A673 (cell line): ENCODE results near the gene MFAP3L. TPM values are rescaled to one million over a fixed set of nuclear protein-coding genes. Genes with fewer than 3 reads are reported as not detected.

Source experiments
- BruUV-seq: library from RNA; stranded (reverse); fragments of 400-500 nt; replicated peaks from 2 replicates; lab custom pipeline; 2021; lab: Mats Ljungman, UMichigan
- CTCF ChIA-PET: fragments of 300-600 bp; sonication (Branson Sonifier 250); formaldehyde crosslinking; loops from one replicate; lab custom pipeline; 2022; ENCODE audit warnings: antibody characterized with exemption; lab: Charles Lee
- POLR2A ChIA-PET: fragments of 300-600 bp; sonication (Branson Sonifier 250); formaldehyde crosslinking; loops from one replicate; lab custom pipeline; 2022; ENCODE audit warnings: antibody characterized with exemption; ENCODE audit not compliant: low non-redundant PET; lab: Charles Lee
- DNase-seq: peaks from one replicate; pipeline ENCODE4 v3.0.0-alpha.2; 2015; ENCODE audit warnings: low spot score
- H3K27ac ChIP-seq: fragments of 200-600 bp; sonication (generic); 2 replicates; pipeline ENCODE4 v1.5.1; 2016; ENCODE audit warnings: mixed run types, low read depth, mild to moderate bottlenecking, mixed read lengths, antibody characterized with exemption, low read length; ENCODE audit not compliant: poor library complexity, severe bottlenecking
- H3K27me3 ChIP-seq: fragments of 200-600 bp; sonication (generic); replicated peaks from 2 replicates; pipeline ENCODE4 v1.6.1; 2017; ENCODE audit warnings: mixed run types, low read depth, mild to moderate bottlenecking, mixed read lengths, antibody characterized with exemption, low read length; ENCODE audit not compliant: insufficient read depth, poor library complexity
- H3K36me3 ChIP-seq: fragments of 200-600 bp; sonication (generic); 2 replicates; pipeline ENCODE4 v1.6.1; 2016; ENCODE audit warnings: mixed run types, mild to moderate bottlenecking, mixed read lengths, antibody characterized with exemption, low read length; ENCODE audit not compliant: insufficient read depth, poor library complexity, severe bottlenecking
- H3K4me1 ChIP-seq: fragments of 200-600 bp; sonication (generic); 2 replicates; pipeline ENCODE4 v1.6.1; 2017; ENCODE audit warnings: mixed run types, mild to moderate bottlenecking, mixed read lengths, antibody characterized with exemption, low read length; ENCODE audit not compliant: insufficient read depth, poor library complexity, severe bottlenecking
- H3K4me3 ChIP-seq: fragments of 200-600 bp; sonication (generic); 2 replicates; pipeline ENCODE4 v1.5.1; 2016; ENCODE audit warnings: low read depth, mixed run types, mild to moderate bottlenecking, mixed read lengths, low read length; ENCODE audit not compliant: poor library complexity, severe bottlenecking
- H3K9me3 ChIP-seq: fragments of 200-600 bp; sonication (generic); 2 replicates; pipeline ENCODE4 v1.6.1; 2016; ENCODE audit warnings: mixed run types, low read depth, mild to moderate bottlenecking, mixed read lengths, antibody characterized with exemption, low read length; ENCODE audit not compliant: poor library complexity, severe bottlenecking
- EZH2 ChIP-seq: fragments of 200-600 bp; sonication (generic); IDR thresholded peaks from 2 replicates; pipeline ENCODE4 v1.6.1; 2017; ENCODE audit warnings: borderline replicate concordance, low read depth, mild to moderate bottlenecking, mixed read lengths, antibody characterized with exemption, low read length; ENCODE audit not compliant: poor library complexity, severe bottlenecking
- intact Hi-C: fragments of 100-400 bp; cut with micrococcal nuclease; formaldehyde crosslinking; loops from one replicate; pipeline ENCODE4 v1.10.0; 2022; ENCODE audit not compliant: unreplicated experiment
- total RNA-seq: library from RNA; stranded (reverse); gene quantifications from 2 replicates; pipeline ENCODE4 v1.2.3, GENCODE V29; 2021
- TF ChIP-seq, protein P1 (sequence below): fragments of 300-800, 200-600 bp; sonication (generic); conservative IDR thresholded peaks from 2 replicates; pipeline ENCODE4 v1.5.1; 2017; ENCODE audit warnings: low read depth, mild to moderate bottlenecking, antibody characterized with exemption, low read length, moderate library complexity, mixed read lengths

The MFAP3L gene
- total RNA-seq, 1 experiment from 2014 or later = 7.6 TPM

DNA sequence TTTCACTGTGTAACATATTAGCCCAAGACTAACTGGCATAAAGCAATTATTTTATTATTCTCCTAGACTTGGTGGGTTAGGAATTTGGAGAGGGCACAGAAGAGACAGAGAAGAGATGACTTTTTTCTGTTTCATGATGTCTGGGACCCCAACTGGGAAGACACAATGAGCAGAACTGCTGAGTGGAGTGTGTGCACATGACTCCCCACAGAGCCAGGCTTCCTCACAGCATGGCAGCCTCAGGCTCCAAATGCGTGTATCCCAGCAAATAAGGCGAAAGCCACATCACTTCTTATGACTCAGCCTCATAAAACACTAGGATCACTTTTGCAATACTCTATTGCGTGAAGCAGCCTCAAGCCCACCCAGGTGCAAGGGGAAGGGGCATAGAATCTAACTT is 68.4 kb downstream of the MFAP3L start:
- intact Hi-C loops = no loop called here
- TF ChIP-seq, protein P1, sequence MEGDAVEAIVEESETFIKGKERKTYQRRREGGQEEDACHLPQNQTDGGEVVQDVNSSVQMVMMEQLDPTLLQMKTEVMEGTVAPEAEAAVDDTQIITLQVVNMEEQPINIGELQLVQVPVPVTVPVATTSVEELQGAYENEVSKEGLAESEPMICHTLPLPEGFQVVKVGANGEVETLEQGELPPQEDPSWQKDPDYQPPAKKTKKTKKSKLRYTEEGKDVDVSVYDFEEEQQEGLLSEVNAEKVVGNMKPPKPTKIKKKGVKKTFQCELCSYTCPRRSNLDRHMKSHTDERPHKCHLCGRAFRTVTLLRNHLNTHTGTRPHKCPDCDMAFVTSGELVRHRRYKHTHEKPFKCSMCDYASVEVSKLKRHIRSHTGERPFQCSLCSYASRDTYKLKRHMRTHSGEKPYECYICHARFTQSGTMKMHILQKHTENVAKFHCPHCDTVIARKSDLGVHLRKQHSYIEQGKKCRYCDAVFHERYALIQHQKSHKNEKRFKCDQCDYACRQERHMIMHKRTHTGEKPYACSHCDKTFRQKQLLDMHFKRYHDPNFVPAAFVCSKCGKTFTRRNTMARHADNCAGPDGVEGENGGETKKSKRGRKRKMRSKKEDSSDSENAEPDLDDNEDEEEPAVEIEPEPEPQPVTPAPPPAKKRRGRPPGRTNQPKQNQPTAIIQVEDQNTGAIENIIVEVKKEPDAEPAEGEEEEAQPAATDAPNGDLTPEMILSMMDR = no peak
- TF ChIP-seq EZH2 = no peak
- no peak overlapping the region for H3K4me3 ChIP-seq
- H3K36me3 ChIP-seq = no peaks in the 10 kb centered on the region
- no TSS peak for BruUV-seq
- H3K4me1 ChIP-seq = no peaks in the 10 kb centered on the region
- peak; percentile 92 for DNase-seq
- H3K9me3 ChIP-seq = no peaks in the 10 kb centered on the region
- no peak overlapping the region for H3K27ac ChIP-seq
- ChIA-PET POLR2A (no interaction called here), CTCF (no interaction called here)
- H3K27me3 ChIP-seq = no peaks in the 10 kb centered on the region

DNA sequence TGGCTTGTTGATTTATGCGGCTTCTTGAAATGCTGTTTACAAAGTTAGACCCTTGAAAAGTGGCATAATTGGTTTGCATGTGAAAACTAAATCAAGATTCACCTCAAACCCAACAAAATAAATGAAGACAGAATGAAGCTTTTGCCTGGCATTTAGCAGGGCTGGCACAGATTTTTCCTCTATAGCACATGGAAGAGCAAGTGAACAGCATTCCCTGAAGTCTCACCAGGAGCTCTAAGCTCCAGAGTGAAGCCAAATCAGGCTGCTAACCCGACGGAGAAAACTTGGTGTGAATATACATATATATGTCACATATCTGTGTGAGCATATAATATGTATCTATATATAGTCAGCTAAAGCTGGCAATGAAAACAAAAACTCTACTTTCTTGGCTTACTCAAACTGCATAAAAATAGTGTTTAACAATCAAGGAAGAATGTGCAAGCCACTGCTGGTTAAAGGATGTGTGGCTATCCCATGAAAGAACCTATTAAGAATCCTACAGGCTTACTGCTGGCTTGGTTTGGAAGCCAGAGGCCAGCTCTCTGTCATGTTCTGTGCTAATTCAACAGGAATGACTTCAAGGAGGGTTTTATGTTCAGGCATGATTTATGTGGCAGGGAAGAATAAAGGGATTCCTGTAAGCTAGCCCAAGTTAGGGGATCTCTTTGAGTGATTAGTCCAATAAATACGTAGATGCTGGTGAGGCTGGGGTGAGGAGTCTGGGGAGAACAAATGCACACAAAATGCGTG is 69.9 kb downstream of the MFAP3L start:
- ChIA-PET CTCF (no interaction called here), POLR2A (no interaction called here)
- no peak for DNase-seq
- no peak overlapping the region for H3K4me3 ChIP-seq
- H3K27me3 ChIP-seq = no peaks in the 10 kb centered on the region
- H3K4me1 ChIP-seq = no peaks in the 10 kb centered on the region
- H3K27ac ChIP-seq = no peak overlapping the region
- BruUV-seq = no TSS peak
- H3K9me3 ChIP-seq = no peaks in the 10 kb centered on the region
- no peaks in the 10 kb centered on the region for H3K36me3 ChIP-seq
- intact Hi-C loops = no loop called here
- no peak for TF ChIP-seq EZH2
- TF ChIP-seq, protein P1 = no peak

DNA sequence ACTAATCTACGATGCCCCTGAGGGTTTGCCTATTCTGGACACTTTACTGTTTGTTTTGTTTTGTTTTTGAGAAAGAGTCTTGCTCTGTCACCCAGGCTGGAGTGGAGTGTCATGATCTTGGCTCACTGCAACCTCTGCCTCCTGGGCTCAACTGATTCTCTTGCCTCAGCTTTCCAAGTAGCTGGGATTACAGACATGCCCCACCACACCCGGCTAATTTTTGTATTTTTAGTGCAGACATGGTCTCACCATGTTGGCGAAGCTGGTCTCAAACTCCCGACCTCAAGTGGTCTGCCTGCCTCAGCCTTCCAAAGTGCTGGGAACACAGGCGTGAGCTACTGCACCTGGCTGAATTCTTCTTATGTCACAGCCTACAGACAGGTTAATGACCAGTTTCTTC is 70.7 kb downstream of the MFAP3L start:
- H3K27me3 ChIP-seq = no peaks in the 10 kb centered on the region
- H3K4me1 ChIP-seq = no peaks in the 10 kb centered on the region
- TF ChIP-seq, protein P1 = no peak
- no peak for TF ChIP-seq EZH2
- intact Hi-C loops = no loop called here
- H3K27ac ChIP-seq = no peak overlapping the region
- no peaks in the 10 kb centered on the region for H3K9me3 ChIP-seq
- no TSS peak for BruUV-seq
- ChIA-PET POLR2A (no interaction called here), CTCF (no interaction called here)
- DNase-seq = no peak
- no peaks in the 10 kb centered on the region for H3K36me3 ChIP-seq
- no peak overlapping the region for H3K4me3 ChIP-seq
